ENCODE results near the gene SKI. TPM values are rescaled to one million over a fixed set of nuclear protein-coding genes. Genes with fewer than 3 reads are reported as not detected.

SKI gene
- total RNA-seq, 3 donors from 2014 or later = 26.8 to 86.6 (median 29.0) TPM

DNA sequence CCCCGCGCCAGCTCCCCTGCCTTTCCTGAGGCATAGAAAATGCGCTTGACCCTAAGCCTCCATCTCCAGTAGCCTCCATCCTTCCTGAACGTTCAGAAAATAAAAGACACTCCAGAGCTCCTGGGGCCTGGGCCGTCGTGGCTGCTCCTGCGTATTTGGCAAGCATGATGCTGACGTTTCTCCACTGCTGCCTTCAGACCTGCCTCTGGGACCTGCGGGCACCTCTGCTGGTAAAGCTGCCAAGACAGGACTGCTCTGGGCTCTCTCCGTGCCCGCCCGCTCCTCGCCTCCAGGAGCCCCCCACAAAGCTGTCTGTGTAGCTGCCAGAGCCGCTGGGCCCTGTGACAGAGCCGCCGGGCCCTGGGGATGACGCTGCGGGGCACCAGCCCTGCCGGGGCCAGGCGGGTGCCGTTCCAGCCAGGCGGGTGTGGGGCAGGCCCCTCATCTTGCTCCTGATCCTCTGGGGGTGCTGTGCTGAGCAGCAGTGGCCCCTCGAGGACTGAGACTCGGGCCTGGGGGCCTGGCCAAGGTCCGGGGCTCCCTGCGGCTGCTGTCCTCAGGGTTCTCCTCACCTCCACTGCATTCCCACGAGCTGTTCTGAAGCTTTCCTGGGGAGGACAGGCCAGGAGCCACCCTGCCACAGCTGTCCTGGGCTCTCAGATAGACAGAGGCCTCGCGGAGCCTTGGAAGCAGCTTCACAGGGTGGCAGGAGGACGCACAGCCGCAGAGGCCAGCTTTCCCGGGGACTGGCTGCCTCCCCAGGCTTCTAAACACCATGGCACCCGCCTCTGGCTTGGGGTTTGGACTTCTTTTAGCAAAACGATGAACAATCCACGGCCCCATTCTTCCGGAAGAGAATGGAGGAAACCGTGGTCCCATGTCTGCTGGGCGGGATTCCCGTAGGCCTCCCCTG is 115.2 kb downstream of the SKI start:
- Histone ChIP-seq H3K9me3 (no peaks in the 10 kb centered on the region), H3K36me3 (ENCODE audit: low read depth) (no peaks in the 10 kb centered on the region), H3K4me1 (ENCODE audit: low read depth) (no peaks in the 10 kb centered on the region), H3K4me3 (no peak overlapping the region)
- TF ChIP-seq, protein P1, sequence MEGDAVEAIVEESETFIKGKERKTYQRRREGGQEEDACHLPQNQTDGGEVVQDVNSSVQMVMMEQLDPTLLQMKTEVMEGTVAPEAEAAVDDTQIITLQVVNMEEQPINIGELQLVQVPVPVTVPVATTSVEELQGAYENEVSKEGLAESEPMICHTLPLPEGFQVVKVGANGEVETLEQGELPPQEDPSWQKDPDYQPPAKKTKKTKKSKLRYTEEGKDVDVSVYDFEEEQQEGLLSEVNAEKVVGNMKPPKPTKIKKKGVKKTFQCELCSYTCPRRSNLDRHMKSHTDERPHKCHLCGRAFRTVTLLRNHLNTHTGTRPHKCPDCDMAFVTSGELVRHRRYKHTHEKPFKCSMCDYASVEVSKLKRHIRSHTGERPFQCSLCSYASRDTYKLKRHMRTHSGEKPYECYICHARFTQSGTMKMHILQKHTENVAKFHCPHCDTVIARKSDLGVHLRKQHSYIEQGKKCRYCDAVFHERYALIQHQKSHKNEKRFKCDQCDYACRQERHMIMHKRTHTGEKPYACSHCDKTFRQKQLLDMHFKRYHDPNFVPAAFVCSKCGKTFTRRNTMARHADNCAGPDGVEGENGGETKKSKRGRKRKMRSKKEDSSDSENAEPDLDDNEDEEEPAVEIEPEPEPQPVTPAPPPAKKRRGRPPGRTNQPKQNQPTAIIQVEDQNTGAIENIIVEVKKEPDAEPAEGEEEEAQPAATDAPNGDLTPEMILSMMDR (IDR thresholded peaks at IDR 0.05) = no peak
- ATAC-seq (no peak), DNase-seq (peak in 2 of 3 donors; percentile 8 to 31)
- intact Hi-C loops (cut with DNase I, micrococcal nuclease) = no loop called here

DNA sequence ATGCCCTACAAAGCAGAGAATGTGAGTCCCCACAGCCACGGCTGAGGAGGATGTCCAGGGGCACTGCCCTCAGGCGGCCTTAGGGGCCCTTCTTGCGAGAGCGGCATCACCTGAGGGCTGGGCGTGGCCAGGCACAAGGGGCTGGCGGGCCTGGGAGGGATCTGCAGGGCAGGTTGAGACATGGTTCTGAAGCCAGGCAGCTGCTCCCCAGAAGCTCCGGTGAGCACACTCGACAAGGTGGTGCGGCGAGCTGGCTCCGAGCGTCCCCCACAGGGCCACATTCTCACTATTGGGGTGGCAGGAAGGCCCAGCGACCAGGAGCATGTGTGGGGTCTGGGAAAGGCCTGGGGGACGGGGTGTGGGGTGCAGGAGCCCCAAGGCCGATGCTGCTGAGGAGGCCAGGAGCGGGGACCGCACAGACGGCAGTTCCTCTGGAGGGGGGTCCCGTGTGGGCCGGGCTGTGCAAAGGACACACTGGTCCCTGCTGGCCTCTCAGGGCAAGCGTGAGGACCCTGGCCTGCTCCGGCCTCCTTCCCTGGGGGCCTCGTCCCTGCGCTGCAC is 116.1 kb downstream of the SKI start:
- Histone ChIP-seq H3K9me3 (no peaks in the 10 kb centered on the region), H3K36me3 (ENCODE audit: low read depth) (no peaks in the 10 kb centered on the region), H3K4me1 (ENCODE audit: low read depth) (no peaks in the 10 kb centered on the region), H3K4me3 (no peak overlapping the region)
- intact Hi-C loops (cut with DNase I, micrococcal nuclease) = no loop called here
- no peak for ATAC-seq
- DNase-seq = peak in 2 of 3 donors; percentile 9 to 40
- TF ChIP-seq, protein P1 (IDR thresholded peaks at IDR 0.05) = no peak

DNA sequence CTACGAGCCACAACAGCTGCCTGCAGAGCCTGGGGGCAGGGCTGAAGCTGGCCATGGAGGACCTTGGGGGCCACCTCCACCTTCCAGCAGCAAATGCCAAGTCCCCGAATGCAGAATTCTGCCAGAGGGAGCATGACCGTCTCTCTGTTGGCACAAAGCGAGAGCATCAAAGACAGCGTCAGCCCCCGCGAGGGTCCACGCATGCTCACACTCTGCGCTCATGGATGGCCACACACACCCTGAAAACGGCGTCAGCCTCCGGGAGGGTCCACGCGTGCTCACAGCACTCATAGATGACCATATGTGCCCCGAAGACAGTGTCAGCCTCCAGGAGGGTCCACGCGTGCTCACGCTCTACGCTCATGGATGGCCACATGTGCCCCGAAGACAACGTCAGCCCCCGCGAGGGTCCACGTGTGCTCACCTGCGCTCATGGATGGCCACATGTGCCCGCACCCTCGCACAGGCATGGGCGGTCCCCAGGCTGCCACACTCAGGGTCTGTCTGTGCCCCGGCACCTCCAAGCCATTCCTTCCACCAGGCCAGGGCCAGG is 116.7 kb downstream of the SKI start:
- ATAC-seq (no peak), DNase-seq (peak in 2 of 3 donors; percentile 3 to 44)
- H3K4me3 ChIP-seq = no peak overlapping the region
- intact Hi-C loops (cut with DNase I, micrococcal nuclease) = no loop called here
- H3K9me3 ChIP-seq = no peaks in the 10 kb centered on the region
- no peaks in the 10 kb centered on the region for H3K36me3 ChIP-seq (ENCODE audit: low read depth)
- no peaks in the 10 kb centered on the region for H3K4me1 ChIP-seq (ENCODE audit: low read depth)
- TF ChIP-seq, protein P1 (IDR thresholded peaks at IDR 0.05) = no peak

DNA sequence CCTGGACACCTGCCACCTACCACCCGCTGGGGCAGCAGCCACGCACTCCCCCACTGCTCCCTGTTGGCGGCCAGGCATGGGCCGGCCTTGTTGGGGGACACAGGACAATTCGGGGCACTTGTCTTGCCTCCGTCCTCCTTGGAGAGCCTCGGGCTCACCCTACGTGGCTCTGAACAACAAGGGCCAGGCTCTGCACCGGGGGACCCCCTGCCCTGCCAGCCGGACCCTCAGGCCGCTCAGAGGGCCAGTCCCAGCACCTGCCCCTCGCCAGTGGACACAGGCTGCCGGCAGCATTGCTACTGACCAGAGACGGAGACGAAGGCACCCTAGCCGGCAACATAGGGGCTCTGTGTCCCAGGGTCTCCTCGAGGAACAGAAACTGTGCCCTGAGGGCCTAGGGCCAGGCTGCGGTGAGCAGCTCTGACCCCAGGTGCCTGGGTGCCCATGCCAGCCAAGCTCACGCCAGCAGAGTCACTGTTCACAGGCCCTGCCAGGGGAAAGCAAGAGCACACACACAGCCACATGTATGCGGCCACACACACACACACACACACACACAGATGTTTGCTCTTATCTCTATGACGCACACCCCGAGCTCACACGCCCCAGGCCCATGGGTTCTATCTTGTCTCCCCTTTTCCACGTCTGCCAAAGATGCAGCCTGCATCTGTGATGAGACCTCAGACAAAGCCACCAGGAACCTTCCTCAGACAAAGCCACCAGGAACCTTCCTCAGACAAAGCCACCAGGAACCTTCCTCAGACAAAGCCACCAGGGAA is 117.4 kb downstream of the SKI start:
- no peak for ATAC-seq
- no peaks in the 10 kb centered on the region for H3K9me3 ChIP-seq
- no peak overlapping the region for H3K4me3 ChIP-seq
- intact Hi-C loops (cut with DNase I, micrococcal nuclease) = no loop called here
- H3K36me3 ChIP-seq (ENCODE audit: low read depth) = no peaks in the 10 kb centered on the region
- no peaks in the 10 kb centered on the region for H3K4me1 ChIP-seq (ENCODE audit: low read depth)
- TF ChIP-seq, protein P1 (IDR thresholded peaks at IDR 0.05) = no peak
- DNase-seq = peak in 2 of 3 donors; percentile 8 to 12

DNA sequence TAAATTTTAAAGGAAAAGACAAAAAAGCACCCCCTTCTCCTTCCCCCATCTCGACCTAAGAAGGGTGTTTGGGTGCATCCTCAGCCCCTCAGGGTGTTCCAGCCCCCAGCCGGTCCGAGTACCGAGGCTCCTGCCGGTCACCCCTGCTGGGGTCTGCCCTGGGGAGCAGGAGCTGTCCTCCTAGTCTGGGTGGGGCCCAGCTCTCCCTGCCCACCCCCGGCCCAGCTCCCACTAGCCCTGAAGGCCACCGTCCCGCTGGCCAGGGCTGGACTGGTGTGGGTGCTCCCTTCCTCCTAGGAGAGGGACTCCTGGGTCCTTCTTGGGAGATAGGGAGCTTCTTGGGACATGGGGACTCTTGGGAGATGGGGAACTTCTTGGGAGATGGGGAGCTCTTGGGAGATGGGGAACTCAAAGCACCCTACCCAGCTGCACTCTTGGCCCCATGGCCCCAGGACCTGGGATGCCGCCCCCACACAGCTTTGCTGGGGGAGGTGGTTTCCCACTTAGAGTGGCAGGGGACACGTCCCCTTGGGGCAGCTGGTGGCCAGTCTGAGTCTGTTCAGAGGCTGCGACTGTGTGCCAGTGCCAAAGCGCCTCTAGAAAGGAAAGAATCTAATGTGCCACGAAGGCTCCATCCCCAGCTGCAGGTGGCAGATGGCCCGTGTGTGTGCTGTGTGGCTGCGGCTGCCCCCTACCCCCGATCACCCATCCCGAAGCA is 118.7 kb downstream of the SKI start:
- H3K4me1 ChIP-seq (ENCODE audit: low read depth) = no peaks in the 10 kb centered on the region
- peak in 2 of 3 donors; percentile 12 to 23 for DNase-seq
- TF ChIP-seq, protein P1 (IDR thresholded peaks at IDR 0.05) = no peak
- H3K36me3 ChIP-seq (ENCODE audit: low read depth) = no peaks in the 10 kb centered on the region
- ATAC-seq = no peak
- H3K9me3 ChIP-seq = no peaks in the 10 kb centered on the region
- no peak overlapping the region for H3K4me3 ChIP-seq
- intact Hi-C loops (cut with DNase I, micrococcal nuclease) = no loop called here

Measured in mucosa of descending colon (tissue), 3 donors.